EL (cell line): ENCODE data around the gene MED7.
A peak's percentile ranks its signal among the peaks of the same experiment; 100 is the strongest.
"Not testable (repeated sequence)": the region's sequence is repeated elsewhere in the genome, so short reads cannot be mapped to it uniquely, and the experiment has no call there.

ENCODE experiments used
- DNase-seq: peaks from one replicate; pipeline ENCODE4 v3.0.0-alpha.2; 2016

MED7 gene

GRCh38 chr5:157142317-157143126 lies at the start of gene MED7:
Gene MED7 (minus strand): TSS chr5:157142865. CDS start chr5:157139431, 3,434 bp downstream.
- peak; percentile 99 for DNase-seq

GRCh38 chr5:157189223-157189622 lies 46.6 kb upstream of the MED7 start:
- no peak for DNase-seq

GRCh38 chr5:157188270-157188669 lies 45.6 kb upstream of the MED7 start:
- no peak for DNase-seq

- DNase-seq: no peak
These were observed 44.5 kb upstream of the MED7 start for GRCh38 chr5:157187046-157187754.

GRCh38 chr5:157186309-157187045 lies 43.8 kb upstream of the MED7 start:
- DNase-seq: no peak

GRCh38 chr5:157185122-157185521 lies 42.5 kb upstream of the MED7 start:
- not testable (repeated sequence) for DNase-seq

- no peak for DNase-seq
These were observed 41.5 kb upstream of the MED7 start for GRCh38 chr5:157184117-157184670.

GRCh38 chr5:157182143-157182757 lies 39.6 kb upstream of the MED7 start:
- no peak for DNase-seq

GRCh38 chr5:157180374-157181264 lies 38.0 kb upstream of the MED7 start, which contains the start of gene ITK:
Gene ITK (plus strand): TSS chr5:157180840. CDS start chr5:157180978, 138 bp downstream.
- no peak for DNase-seq

- DNase-seq: no peak
These were observed 36.3 kb upstream of the MED7 start for GRCh38 chr5:157178966-157179365.

- DNase-seq: no peak
These were observed 35.3 kb upstream of the MED7 start for GRCh38 chr5:157177953-157178352.

GRCh38 chr5:157175071-157175612 lies 32.5 kb upstream of the MED7 start:
- DNase-seq: no peak

GRCh38 chr5:157172403-157172802 lies 29.7 kb upstream of the MED7 start:
- DNase-seq: no peak

- DNase-seq: no peak
These were observed 25.6 kb upstream of the MED7 start for GRCh38 chr5:157168286-157168685.

- DNase-seq: peak; percentile 60
These were observed 24.6 kb upstream of the MED7 start for GRCh38 chr5:157167214-157167621.

GRCh38 chr5:157166214-157167213 lies 23.8 kb upstream of the MED7 start, which contains the start of gene GARIN3:
Gene GARIN3 (minus strand): TSS chr5:157166264. CDS start chr5:157166168, 96 bp downstream.
- no peak for DNase-seq

- DNase-seq: no peak
These were observed 23.0 kb upstream of the MED7 start for GRCh38 chr5:157165668-157166067.

GRCh38 chr5:157165261-157165660 lies 22.6 kb upstream of the MED7 start:
- DNase-seq: no peak

- no peak for DNase-seq
These were observed 21.9 kb upstream of the MED7 start for GRCh38 chr5:157164521-157164920.
